Measurements from ENCODE around the gene INTS3.

INTS3 gene, protein sequence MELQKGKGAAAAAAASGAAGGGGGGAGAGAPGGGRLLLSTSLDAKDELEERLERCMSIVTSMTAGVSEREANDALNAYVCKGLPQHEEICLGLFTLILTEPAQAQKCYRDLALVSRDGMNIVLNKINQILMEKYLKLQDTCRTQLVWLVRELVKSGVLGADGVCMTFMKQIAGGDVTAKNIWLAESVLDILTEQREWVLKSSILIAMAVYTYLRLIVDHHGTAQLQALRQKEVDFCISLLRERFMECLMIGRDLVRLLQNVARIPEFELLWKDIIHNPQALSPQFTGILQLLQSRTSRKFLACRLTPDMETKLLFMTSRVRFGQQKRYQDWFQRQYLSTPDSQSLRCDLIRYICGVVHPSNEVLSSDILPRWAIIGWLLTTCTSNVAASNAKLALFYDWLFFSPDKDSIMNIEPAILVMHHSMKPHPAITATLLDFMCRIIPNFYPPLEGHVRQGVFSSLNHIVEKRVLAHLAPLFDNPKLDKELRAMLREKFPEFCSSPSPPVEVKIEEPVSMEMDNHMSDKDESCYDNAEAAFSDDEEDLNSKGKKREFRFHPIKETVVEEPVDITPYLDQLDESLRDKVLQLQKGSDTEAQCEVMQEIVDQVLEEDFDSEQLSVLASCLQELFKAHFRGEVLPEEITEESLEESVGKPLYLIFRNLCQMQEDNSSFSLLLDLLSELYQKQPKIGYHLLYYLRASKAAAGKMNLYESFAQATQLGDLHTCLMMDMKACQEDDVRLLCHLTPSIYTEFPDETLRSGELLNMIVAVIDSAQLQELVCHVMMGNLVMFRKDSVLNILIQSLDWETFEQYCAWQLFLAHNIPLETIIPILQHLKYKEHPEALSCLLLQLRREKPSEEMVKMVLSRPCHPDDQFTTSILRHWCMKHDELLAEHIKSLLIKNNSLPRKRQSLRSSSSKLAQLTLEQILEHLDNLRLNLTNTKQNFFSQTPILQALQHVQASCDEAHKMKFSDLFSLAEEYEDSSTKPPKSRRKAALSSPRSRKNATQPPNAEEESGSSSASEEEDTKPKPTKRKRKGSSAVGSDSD

DNA sequence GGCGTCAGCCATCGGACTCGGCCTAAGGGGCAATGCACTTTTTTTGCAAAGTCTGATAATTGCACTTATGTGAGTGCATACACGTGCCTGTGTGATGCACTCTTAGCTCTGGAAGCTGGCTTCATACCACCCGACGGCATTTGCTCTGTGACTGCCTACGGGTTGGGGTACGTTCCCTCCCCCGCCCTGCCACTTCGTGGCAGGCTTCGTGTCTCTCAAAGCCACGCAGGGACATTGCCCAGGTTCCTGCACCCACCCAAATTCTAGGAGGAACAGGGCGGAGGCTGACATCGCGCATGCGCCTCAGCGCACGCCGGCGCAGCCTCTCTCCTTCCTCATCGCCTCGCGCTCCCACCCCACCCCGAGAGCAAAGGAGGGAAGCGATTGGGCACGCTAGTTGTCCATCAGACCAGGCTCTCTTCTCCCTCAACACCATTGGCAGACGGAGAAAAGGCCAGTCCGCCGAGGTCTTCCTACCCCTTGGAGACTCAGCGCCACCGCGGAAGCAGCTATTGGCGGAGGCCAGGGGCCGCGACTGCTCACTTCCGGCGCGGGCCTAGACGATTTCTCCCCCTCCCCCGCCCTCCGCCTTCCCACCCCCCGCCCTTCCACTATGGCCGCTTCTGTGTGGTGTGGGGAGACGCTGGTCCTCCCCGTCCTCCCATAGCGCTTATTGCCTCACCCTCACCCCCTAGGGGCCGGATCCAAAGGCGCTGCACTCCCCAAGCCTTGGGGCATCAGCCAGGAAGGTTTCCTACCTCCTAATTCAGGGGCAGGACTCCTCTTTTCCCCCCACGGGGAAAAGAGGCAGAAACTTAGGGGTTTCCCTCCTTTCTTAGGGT, at the start of gene INTS3:
Gene INTS3 (plus strand): TSS at position 588 of the 842 bp plus-strand sequence. CDS start 585 bp downstream, outside the sequence.
- DNase-seq (ENCODE audit: low read depth), result peak; percentile 99

DNA sequence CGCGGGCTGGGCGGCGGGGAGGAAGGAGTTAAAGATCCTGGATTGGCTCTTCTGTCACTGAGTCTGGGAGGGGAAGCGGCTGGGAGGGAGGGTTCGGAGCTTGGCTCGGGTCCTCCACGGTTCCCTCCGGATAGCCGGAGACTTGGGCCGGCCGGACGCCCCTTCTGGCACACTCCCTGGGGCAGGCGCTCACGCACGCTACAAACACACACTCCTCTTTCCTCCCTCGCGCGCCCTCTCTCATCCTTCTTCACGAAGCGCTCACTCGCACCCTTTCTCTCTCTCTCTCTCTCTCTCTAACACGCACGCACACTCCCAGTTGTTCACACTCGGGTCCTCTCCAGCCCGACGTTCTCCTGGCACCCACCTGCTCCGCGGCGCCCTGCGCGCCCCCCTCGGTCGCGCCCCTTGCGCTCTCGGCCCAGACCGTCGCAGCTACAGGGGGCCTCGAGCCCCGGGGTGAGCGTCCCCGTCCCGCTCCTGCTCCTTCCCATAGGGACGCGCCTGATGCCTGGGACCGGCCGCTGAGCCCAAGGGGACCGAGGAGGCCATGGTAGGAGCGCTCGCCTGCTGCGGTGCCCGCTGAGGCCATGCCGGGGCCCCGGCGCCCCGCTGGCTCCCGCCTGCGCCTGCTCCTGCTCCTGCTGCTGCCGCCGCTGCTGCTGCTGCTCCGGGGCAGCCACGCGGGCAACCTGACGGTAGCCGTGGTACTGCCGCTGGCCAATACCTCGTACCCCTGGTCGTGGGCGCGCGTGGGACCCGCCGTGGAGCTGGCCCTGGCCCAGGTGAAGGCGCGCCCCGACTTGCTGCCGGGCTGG, 49.1 kb upstream of the INTS3 start, which contains the start of gene NPR1:
Gene NPR1 (plus strand): TSS at position 170 of the 818 bp plus-strand sequence. CDS start 421 bp downstream, at position 591.
- no peak for DNase-seq (ENCODE audit: low read depth)

DNA sequence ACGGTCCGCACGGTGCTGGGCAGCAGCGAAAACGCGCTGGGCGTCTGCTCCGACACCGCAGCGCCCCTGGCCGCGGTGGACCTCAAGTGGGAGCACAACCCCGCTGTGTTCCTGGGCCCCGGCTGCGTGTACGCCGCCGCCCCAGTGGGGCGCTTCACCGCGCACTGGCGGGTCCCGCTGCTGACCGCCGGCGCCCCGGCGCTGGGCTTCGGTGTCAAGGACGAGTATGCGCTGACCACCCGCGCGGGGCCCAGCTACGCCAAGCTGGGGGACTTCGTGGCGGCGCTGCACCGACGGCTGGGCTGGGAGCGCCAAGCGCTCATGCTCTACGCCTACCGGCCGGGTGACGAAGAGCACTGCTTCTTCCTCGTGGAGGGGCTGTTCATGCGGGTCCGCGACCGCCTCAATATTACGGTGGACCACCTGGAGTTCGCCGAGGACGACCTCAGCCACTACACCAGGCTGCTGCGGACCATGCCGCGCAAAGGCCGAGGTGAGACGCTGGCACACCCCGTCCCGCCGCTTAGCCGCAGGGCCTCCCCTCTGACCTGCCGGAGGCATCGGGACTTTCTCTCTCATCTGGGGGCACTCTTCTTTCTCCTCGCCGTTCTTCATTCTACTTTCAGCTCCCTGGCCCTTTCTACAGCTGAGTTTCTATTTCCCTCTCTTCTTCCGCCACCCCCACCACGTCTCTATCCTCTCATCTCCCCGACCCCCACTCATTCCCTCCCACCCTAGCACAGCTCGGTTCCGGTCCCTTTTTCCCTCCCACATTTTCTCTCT, 48.3 kb upstream of the INTS3 start:
- no peak for DNase-seq (ENCODE audit: low read depth)

DNA sequence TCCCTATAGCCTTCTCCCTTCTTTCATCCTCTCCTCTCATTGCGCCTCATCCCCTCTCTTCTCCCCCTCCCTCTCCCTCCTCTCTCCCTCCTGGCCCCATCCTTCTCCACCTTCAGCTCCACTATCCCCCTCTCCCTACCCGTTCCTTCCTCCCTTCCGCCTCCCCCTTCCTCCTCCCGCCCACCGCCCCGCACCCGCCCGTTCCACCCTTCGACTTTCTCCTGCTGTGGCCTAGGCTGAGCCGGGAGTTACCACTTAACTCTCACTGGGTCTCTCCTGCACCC, 47.8 kb upstream of the INTS3 start:
- no peak for DNase-seq (ENCODE audit: low read depth)

DNA sequence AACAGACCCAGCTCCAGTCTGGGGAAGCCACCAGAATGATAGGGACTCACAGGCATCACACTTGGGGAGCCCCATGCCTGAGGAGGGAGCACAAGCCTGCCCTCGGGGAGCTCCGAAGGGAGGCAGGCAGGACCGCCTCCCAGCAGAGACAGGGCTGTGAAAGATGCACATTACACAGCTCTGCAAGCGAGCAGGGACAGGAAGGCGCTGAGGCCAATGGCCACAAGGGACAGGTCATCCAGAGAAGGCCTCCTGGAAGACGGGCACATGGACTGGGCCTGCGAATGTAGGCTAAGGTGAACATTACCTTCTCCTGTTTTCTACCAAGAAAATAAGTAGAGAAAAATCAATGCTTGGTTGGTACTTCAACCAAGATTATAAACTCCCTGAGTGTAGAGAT, 45.1 kb upstream of the INTS3 start:
- no peak for DNase-seq (ENCODE audit: low read depth)

DNA sequence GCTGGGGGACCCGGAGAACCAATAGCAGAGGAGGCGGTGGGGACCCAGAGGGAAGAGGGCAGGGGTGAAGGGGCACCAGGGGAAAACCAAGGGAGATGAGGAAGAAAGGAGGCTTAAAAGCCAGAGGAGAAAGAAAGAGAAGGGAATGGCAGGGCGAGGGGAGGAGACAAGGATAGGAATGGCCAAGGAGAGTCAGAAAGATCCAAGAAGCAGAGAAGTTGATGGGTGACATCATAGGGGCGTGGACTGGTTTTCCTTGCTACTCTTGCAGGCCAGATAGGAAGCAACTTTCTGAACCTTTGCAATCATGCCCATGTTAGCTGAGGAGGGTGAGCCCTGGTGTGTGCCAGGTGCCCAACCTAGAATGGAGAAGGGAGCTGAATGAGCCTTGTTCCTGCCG, 44.0 kb upstream of the INTS3 start:
- no peak for DNase-seq (ENCODE audit: low read depth)

DNA sequence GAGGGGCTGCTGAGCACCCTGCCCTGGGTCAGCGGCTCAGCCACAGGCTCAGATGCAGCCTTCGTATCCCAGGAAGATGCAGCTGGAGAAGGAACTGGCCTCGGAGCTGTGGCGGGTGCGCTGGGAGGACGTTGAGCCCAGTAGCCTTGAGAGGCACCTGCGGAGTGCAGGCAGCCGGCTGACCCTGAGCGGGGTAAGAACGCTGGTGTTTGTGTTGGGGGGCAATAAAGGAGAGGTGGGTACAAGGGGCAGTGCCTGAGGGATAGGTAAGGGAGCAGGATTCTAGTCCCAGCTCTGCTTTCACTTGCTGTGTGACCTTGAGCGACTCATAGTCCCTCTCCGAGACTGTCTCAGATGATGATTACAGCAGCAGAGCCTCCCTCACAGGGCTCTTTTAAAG, 43.0 kb upstream of the INTS3 start:
- DNase-seq (ENCODE audit: low read depth), result no peak

DNA sequence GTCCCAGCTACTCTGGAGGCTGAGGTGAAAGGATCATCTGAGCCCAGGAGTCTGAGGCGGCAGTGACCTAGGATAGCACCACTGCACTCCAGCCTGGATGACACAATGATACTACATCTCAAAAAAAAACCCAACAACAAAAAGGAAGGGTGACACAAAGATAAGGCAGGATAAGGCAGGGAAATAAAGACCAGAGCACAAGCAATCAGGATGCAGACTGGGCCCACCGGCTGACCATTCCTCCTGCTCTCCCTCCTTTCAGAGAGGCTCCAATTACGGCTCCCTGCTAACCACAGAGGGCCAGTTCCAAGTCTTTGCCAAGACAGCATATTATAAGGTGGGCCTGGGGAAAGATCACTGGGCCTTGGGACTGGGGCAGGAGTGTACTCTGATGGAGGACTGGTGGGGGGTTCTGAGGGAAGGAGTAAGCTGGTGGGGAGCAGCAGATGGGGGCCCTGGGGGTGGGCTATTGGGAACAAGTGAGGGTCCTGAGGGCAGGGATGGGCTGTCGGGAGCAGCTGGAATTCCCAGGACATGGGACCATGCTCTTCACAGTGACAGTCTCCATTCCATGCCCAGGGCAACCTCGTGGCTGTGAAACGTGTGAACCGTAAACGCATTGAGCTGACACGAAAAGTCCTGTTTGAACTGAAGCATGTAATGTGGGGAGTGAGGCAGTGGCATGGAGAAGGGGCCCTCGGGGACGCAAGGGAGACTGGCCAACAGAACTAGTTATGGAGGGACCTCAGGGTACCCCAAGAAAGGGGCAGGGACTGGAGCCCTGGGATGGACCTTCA, 42.1 kb upstream of the INTS3 start:
- no peak for DNase-seq (ENCODE audit: low read depth)

DNA sequence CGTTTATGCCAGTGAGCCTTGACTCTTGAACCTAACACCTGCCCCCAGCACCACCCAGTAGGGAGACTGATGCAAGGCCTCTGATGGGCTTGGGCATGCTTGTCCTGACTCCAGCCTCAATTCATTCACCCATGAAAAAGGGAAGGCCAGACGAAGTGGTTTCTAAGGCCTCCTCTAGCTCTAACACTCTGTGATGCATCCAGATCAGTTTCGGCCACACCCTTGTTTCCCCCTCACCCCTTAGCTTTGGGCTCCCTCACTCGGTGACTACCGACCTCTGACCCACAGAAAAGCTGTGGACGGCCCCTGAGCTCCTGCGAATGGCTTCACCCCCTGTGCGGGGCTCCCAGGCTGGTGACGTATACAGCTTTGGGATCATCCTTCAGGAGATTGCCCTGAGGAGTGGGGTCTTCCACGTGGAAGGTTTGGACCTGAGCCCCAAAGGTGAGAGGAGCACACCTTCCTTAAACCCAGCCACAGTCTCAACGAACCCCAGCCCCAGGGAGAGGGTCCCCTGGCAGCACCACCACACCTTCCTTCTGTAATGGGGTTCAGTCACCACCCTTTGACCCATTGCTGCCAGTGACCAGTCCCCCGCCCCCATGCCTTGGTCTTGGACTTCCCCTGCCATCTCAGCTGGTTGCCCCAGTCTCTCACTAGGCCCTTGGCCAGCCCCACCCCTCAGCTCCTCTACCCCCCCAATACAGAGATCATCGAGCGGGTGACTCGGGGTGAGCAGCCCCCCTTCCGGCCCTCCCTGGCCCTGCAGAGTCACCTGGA, 40.3 kb upstream of the INTS3 start:
- no peak for DNase-seq (ENCODE audit: low read depth)

DNA sequence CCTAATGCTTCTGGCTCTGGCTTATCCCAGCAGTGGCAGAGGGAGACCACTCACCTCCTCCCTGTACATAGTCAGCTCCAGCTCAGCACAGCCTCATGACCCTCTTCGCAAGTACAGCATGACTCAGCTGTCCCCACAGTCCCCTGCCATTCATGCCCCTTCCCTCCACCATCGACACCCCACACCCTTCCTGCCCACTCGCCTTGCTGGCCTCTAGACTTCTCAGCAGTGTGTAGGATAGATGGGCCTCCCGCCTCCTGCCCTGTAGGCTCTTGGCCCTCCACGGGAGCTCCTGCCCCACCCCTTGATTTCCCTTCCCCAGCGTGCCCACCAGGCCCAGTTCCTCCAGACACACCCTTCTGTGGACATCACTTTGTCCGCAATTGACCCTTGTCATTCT, 39.6 kb upstream of the INTS3 start:
- DNase-seq (ENCODE audit: low read depth), result no peak

DNA sequence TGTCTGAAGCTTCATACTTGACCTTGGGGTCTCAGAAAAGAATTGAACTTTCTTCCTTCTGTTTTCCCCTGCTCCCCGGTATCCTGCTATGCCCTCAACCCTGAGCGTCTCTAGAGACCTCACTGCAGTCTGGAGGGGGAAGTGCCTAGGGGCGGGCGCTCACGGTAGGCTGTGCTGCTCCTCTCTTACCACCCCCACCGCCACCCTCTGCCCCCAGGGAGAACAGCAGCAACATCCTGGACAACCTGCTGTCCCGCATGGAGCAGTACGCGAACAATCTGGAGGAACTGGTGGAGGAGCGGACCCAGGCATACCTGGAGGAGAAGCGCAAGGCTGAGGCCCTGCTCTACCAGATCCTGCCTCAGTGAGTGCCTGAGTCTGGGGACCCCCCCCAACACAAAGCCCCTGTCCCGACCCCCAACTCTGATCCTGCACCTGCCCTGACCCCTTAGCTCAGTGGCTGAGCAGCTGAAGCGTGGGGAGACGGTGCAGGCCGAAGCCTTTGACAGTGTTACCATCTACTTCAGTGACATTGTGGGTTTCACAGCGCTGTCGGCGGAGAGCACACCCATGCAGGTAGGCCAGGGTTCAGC, 39.0 kb upstream of the INTS3 start:
- DNase-seq (ENCODE audit: low read depth), result no peak

DNA sequence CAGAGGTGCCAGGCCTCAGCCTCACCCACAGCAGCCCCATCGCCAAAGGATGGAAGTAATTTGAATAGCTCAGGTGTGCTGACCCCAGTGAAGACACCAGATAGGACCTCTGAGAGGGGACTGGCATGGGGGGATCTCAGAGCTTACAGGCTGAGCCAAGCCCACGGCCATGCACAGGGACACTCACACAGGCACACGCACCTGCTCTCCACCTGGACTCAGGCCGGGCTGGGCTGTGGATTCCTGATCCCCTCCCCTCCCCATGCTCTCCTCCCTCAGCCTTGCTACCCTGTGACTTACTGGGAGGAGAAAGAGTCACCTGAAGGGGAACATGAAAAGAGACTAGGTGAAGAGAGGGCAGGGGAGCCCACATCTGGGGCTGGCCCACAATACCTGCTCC, 34.4 kb upstream of the INTS3 start:
- no peak for DNase-seq (ENCODE audit: low read depth)

DNA sequence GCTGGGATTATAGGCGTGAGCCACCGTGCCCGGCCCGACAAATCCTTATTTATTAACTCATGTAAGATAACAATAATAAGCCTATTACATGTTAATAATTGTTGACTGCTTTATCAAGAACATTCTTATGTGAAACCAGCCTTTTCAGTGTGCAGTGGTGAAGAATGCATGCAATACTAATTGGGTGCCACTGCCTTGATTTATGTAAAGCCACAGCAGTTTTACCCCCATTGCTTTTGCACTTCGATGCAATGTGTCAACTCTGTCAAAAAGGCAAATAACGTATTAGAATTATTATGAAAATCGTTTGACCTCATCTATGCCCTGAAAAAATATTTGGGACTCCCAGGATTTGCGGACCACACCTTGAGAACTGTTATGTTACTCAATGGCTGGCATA, 31.1 kb upstream of the INTS3 start:
- no peak for DNase-seq (ENCODE audit: low read depth)

DNA sequence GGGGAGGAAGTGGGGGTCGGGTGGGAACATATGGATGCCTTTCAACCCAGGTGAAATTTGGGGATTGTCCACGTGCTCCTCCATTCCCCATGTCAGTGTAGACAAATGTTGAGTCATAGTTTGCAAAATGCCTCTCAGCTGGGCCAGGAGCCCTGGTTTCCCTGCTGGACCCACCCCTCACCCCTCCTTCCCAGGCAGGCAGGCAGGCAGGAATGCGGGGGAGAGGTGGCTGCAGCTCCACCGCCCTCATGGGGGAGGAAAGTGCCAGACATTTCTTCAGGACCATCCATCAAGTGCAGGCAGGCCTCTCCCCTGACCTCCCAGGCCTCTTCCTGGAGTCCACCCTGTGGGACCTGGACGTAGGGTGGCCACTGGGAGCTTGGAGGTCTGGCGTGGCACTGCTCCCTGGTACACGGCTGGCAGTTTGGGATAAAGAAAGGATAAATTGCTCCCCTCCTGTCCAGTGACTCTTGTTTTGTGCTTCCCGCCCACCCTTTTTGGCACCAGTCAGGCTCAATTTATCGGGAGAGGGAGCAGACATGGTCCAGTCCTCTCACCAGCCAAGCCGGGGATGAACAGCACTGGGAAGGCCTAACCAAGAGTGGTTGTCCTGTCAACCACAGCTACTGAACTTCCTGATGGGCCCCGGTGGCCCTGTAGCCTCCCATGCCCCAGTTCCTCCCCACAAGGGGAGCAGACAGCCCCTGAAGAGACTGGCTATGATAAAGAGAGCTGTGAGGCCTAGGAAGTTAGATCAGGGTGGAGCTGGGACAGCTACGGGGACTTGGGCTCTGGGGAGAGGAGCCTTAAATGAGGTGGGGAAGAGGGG, 30.4 kb upstream of the INTS3 start:
- DNase-seq (ENCODE audit: low read depth), result no peak

DNA sequence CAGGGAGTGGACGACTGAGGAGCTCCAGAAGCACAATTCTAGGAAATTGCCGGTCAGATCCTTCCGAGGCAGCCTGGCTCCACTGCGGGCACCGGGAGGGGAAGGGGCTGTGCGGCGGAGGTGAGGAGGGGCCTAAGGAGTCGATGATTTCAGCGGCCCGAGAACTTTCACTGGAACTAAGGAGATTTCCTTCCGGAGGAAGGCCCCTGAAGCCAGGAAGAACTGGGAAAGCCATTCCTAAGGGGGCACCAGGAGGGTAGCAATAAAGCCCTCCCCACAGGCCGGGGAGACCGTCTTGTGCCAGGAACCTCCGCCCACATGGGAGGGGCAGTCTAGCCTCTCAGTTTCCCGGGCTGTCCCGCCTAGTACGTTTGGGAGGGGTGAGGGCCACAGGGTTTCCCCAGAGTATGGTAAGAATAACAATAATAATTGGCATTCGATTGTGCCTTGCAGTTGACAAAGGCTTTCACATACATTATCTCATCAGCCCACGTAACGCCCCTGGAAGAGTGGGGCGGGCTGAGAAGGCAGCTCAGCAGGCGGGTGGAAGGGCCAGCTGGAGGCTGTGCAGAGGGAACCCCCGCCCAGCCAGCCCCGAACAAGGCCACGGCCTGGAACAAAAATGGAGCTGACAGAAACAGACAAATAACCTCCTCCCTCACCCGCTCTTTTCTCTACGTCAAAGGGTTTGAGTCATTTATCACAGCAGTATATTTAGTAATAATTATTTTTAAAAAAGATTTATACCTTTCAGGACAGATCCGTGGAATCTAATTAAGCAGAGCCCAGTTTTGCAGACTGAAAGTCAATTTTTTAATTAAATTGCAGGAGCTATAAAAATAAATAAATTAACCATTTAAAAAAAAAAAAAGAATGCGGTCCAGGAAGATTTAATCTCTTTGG, 29.6 kb upstream of the INTS3 start:
- DNase-seq (ENCODE audit: low read depth), result no peak

Measured in stimulated activated CD4-positive, alpha-beta T cell treated with anti-CD3 and anti-CD28 coated beads, Interleukin-2, amount 100 ng/mL, for 4 hours (primary cell).